Vagina (tissue), 2 donors: Measurements from ENCODE around the gene MT4.
A peak's percentile ranks its signal among the peaks of the same experiment; 100 is the strongest.

Source experiments
- CTCF ChIP-seq, 3 experiments: fragments of 450-650 bp in 2 of 3; fragments of 200-600 bp in 1 of 3; sonication (generic) in 1 of 3; IDR thresholded peaks; one replicate each; pipeline ENCODE4 v1.5.1; 2017 to 2019; ENCODE audit warnings: antibody characterized with exemption in 3 of 3, mild to moderate bottlenecking in 2 of 3, moderate library complexity in 2 of 3
- POLR2AphosphoS5 ChIP-seq, 2 donors: sonication (generic); formaldehyde crosslinking; IDR thresholded peaks; one replicate each; pipeline ENCODE4 v1.9.0; 2017; ENCODE audit warnings: antibody characterized with exemption in 2 of 2, mild to moderate bottlenecking in 2 of 2, low read depth in 1 of 2; ENCODE audit not compliant: insufficient read depth in 1 of 2

- TF ChIP-seq CTCF (IDR thresholded peaks at IDR 0.05) (no peak), POLR2AphosphoS5 (IDR thresholded peaks at IDR 0.05; ENCODE audit: insufficient read depth in 1 of 2, low read depth in 1 of 2) (peak in 1 of 2 donors; percentile 38)
These were observed 17.5 kb upstream of the MT4 start for GRCh38 chr16:56547120-56547948.
